ENCODE data around the gene CT47C1.
"Not testable (repeated sequence)": the region's sequence is repeated elsewhere in the genome, so short reads cannot be mapped to it uniquely, and the experiment has no call there.

- TF ChIP-seq, protein P1, sequence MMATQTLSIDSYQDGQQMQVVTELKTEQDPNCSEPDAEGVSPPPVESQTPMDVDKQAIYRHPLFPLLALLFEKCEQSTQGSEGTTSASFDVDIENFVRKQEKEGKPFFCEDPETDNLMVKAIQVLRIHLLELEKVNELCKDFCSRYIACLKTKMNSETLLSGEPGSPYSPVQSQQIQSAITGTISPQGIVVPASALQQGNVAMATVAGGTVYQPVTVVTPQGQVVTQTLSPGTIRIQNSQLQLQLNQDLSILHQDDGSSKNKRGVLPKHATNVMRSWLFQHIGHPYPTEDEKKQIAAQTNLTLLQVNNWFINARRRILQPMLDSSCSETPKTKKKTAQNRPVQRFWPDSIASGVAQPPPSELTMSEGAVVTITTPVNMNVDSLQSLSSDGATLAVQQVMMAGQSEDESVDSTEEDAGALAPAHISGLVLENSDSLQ (IDR thresholded peaks at IDR 0.05) = not testable (repeated sequence)
- TF ChIP-seq ZNF384 (IDR thresholded peaks at IDR 0.05) = not testable (repeated sequence)
Observed at GRCh38 chrX:119027960-119028732, 44.6 kb upstream of the CT47C1 start.

All from HEK293T (cell line).